SHP77 treated with DMSO at 0.1 percent for 48 hours (cell line): ENCODE data around the gene ZNF790.
"Not testable (repeated sequence)": the region's sequence is repeated elsewhere in the genome, so short reads cannot be mapped to it uniquely, and the experiment has no call there.

Source experiments
- DNase-seq: peaks from one replicate; lab custom pipeline; 2025; lab: John Stamatoyannopoulos, UW

ZNF790 gene

DNA sequence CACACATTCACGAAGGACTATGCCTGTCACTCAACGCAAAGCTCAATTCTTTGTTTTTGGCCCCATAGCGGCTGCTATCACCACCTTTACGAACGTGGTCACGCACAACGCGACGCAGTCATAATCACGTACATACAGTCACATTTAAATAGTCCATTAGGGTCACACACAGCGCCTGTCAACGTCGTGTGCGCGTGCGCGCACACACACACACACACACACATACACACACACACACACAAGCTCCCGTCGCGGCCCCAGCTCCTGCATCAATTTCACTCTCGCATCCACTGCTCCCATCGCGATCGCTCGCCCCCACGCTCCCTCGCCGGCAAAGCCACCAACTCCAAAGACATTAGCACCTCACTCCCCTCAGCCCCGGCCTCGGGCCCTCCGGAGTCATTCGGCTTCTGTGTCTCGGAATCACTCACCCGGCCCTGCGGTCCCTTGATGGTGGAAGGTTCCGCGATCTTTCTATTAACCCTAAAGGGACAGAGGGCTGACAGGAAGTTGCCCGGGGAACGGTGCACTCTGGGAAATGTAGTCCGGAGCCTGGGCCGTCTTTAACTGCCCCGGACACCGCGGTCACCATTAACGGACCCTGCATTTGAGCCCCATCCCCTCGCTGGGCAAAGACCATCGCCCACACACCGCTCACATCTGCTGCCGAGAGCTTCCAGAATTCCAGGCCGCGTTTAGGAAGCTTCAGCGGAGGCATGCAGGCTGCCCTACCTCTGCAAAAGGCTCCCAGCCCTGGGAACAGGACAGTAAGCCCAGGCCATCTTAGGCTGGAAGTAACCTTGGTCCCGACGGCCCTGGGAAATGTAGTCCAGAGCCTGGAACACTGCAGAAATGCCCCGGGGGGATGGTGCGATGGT lies at the start of gene ZNF790:
ZNF790 (minus strand) TSS at position 482 of the 878 bp plus-strand sequence. CDS start 12,768 bp downstream, outside the sequence.
- peak; percentile 83 for DNase-seq

DNA sequence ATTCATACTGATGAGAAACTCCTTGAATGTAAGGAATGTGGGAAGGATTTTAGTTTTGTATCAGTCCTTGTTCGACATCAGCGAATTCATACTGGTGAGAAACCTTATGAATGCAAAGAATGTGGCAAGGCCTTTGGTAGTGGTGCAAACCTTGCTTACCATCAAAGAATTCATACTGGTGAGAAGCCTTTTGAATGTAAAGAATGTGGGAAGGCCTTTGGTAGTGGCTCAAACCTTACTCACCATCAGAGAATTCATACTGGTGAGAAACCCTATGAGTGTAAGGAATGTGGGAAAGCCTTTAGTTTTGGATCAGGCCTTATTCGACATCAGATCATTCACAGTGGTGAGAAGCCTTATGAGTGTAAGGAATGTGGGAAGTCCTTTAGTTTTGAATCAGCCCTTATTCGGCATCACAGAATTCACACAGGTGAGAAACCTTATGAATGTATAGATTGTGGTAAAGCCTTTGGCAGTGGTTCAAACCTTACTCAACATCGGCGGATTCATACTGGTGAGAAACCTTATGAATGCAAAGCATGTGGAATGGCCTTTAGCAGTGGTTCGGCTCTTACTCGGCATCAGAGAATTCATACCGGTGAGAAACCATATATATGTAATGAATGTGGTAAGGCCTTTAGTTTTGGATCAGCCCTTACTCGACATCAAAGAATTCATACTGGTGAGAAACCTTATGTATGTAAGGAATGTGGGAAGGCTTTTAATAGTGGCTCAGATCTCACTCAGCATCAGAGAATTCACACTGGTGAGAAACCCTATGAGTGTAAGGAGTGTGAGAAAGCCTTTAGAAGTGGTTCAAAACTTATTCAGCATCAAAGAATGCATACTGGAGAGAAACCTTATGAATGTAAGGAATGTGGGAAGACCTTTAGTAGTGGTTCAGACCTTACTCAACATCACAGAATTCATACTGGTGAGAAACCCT lies 39.1 kb upstream of the ZNF790 start:
- DNase-seq: no peak

DNA sequence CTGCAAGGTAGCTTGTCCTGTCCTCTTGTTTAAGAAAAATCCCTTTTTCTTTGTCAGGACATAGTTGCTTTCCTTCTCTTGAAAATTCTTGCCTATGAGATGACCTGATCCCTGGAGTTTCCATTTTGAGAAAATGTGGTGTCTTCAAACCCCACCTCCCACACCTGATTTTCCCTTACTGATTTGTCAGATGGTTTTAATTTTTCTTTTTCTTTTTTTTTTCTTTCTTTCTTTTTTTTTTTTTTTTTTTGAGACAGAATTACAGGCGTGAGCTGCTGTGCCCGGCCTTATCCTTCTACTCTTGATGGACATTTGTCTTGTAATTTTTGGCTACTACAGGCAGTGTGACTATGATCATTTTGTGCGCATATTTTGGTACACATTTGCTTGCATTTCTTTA lies 13.7 kb upstream of the ZNF790 start:
- no peak for DNase-seq

DNA sequence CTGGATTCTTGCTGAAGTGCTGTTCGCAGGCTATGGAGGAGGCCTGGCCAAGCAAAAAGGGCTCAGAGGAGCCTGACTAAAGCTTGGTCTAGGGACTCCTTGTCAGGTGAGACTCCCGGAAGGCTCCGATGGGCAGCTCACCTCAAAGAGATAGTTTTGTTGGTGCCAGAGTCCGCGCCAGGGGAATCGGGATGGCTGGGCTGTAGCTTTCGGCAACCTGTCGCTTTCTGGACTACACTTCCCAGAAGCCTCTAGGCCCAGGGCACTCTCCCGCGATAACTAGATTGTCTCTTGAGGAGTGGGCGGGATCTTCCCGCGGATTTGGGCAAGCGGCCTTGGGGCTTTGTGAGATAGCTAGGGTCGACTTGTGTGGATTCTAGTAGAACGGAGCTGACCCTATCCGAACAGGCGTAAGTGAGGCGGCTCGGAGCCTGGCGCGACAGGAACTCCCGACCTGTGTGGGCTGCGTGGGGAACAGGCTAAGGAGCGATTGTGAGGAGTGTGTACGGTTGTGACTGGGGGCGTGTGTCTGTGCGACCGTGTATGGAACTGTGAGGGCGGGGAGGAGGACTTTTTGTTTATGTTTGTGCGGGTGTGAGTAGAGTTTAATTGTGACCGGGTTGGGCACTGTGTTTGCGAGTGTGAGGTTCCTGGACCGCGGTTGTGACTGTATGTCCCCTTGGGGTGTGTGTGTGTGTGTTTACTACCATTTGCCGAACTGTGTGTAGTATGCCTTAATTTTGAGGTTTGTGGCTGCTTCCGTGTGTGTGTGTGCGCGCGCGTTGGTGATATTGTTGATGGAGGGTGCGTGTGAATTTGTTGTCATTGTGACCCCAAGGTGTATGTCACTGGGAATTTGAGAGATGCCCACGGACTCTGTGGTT lies 12.6 kb upstream of the ZNF790 start, which contains the start of gene ZNF345:
ZNF345 (plus strand) TSS at position 318 of the 884 bp plus-strand sequence. CDS start 25,955 bp downstream, outside the sequence.
- peak; percentile 59 for DNase-seq

DNA sequence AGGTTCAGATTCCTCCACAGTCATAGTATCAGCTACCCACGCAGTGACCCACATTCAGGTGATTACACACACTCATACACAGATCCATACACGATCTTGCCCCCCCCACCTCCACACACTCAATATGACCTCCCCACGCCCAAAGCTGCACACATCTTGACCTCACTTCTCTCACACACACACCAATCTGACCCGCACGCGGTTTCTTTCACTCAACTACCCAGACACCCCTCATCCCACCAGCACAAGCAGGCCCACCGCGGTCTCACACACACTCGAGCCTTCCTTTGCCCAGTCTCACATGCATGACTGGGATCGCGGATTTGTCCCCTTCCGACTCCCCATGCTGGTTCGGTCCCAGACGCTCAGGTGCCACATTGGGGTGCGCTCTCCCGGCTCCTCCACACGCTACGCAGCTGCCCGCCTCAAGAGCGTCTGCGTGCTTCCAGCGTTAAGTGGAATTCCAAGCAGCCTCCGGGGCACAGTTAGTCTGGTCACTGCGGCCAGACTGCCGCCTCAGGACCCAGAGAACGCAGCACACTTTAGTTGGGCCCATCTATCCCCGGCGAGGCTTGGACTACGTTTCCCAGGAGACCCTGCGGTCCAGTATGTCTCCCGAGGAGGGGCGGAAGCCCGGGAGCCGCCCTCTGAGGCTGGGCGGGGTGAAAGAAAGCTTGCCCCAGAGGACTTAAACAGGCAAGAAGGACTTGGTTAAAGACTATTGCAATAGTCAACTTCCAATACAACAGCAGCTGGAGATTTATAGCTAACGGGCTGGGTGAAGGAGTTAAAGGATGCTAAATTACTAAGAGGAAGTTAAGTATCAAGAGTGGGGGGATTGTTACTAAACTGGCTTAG lies 11.7 kb upstream of the ZNF790 start:
- DNase-seq: peak; percentile 78

DNA sequence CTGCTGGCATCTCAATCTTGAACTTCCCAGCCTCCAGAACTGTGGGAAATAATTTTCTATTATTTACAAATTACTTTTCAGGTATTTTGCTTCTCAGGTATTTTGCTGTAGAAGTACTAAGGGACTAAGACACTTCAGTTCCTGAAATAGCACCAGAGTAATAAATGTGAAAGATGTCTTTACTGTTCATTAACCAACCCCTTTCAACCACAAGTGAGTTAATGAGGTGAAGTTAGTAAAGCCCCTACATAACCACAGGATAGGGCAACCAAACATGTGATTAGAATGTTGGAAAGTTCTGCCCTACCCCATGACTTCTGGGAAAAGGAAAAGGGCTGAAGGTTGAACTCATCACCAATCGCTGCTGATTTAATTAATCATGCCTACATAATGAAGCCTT lies 9.8 kb upstream of the ZNF790 start:
- no peak for DNase-seq

DNA sequence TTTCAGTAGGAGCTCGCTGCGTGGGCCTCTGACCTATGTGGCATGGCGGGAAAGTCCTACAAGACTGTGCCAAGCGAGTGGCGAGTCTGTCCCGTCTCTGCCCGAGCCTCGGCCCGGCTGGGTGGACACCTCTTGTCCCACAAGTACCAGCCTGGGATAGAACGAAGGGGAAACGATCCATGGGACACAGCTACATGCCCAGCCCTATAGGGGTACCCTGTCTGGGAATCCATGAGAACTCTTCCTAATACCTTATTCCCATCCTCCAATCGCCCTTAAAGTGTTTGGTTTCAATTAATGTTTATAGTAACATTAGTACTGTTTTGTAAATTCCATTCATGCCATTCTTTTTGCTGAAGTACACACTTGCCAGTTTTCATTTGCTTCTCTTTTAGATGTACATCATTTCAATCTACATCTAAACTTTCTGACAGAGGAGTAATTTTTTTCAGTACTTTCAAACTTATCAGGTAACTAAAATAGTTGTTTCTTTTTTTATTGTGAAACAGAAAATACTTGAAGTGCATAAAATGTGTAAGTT lies 667 bp upstream of the ZNF790 start:
- DNase-seq: no peak

DNA sequence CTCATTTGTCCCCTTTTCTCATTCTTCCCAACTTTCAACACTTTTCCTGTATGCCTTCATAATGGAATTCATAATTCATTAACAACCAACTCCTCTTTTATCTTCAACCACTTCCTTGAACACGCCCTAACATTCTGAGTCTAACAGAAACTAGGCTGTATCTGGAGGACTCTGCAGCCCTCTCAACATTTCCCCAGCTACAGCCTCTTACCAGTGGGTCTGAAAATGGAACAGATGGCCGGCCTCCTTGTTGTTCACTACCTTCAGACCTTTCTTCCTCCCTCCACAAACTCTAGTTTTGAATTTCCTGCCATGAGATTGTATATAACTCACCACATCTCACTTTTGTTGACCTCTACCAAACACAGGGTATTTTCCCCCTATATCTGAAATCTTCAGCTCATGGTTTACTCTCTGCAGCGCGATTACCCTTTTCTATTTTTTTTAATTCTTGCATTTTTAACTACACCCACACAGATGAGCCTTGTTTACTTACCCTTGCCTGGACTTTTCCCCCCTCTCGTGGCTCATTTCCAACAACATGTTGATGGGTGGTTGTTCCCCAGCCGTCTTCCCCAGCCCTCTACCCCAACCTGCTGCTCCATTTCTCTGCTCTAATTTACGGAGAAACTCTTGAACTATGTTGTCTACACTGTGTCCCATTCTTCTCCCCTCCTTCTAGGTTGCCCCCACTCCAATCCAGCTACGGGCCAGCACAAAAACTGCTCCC lies 846 bp downstream of the ZNF790 start:
- DNase-seq: no peak

DNA sequence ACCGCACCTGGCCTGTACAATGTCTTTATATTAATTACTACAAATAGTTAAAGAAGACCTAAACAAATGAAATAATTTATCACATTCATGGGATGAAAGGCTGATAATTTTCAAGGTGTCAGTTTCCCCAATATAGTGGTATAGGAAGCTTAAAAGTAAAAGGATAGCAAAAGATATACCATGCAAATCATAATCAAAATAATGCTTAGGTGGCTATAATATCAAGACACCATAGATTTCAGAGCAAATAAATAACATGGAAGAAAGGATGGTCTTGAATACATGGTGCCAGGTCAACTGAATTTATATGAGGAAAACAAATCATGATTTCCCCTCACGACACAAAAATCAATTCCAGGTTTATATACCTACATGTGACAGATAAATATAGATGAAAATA lies 4.8 kb downstream of the ZNF790 start:
- DNase-seq: no peak

DNA sequence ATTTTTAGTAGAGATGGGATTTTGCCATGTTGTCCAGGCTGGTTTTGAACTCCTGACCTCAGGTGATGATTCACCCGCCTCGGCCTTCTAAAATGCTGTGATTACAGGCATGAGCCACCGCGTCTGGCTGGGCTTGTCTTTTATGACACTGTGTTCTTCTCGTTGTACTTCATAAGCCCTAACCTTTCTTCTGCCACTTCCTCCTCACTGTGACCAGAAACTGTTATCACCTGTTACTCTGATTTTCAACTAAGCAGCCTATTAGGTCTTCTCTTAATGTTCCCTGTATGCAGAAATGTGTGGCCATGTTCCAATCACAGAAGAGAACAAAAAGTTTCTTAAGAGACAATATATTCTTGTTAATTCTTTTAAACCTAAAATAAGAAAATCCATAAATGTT lies 16.4 kb downstream of the ZNF790 start:
- DNase-seq: no peak

DNA sequence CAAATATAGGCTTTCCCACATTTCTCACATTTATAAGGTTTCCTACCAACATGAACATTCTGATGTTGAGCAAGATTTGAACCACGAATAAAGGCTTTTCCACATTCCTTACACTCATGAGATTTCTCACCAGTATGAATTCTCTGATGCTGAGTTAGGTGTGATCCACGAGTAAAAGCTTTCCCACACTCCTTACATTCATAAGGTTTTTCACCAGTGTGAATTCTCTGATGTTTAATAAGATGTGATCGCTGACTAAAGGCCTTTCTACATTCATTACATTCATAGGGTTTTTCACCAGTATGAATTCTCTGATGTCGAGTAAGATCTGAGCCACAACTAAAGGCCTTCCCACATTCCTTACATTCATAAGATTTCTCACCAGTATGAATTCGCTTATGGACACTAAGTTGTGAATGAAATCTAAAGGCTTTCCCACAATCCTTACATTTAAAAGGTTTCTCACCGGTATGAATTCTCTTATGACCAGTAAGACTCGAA lies 19.0 kb downstream of the ZNF790 start:
- DNase-seq: no peak

DNA sequence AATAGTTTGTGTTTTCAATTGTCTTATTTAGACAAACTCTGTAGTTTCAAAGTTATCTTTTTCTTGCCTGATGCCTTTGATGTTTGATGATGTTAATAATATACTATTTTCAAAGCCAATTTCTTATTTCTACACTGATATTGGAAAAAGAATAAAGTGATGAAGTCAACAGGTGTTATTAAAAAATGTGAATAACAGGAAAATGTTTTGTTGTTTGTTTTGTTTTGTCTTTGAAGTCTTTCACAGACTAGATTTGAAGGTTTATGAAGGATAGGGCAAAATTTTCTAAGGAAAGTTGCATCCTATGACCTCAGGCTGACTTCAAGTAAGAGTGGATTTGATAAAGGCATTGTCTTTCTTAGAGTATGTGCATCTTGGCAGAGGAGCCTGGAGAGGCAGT lies 31.2 kb downstream of the ZNF790 start:
- no peak for DNase-seq

DNA sequence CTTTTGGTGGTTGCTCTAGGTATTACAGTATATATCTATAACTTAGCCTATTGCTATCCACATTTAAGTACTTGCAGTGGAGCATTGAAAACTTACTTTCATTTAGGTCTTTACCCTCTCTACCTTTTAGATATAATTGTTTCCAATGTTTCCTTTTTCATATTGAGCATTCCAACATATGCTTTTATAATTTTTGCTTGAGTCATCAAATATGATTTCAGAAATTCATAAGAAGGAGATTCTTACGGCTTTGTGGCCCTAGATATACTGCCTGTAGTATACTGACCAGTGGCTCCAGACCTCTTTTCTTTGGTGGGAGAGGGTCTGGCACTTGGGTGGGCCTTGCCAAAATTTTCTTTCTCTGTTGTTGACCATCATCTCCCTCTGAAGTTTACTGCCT lies 32.8 kb downstream of the ZNF790 start:
- no peak for DNase-seq

DNA sequence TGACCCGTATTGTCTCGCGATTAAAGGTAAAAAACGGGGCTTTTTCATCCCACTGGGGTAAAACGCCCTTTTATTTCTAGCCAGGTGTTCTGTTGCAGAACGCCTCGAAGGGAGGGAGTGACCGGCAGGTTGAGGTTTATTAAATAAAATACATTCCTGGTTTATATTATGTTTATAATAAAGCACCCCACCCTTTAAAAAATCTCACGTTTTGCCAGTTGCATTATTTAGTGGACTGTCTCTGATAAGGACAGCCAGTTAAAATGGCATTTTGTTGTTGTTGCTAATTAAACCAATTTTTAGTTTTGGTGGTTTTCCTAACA lies 40.4 kb downstream of the ZNF790 start:
- no peak for DNase-seq

DNA sequence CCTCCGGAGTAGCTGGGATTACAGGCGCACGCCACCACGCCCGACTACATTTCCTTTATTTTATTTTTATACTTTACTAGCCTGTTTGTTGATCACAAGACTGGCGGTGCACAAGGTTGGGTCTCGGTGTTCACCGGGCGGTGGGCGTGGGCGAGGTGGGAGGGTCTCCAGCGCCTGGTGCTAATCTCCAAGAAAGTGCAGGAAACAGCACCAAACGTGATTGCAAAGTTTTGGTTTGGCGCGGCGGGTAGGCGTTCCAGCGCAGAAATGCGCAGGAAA lies 41.5 kb downstream of the ZNF790 start:
- no peak for DNase-seq

DNA sequence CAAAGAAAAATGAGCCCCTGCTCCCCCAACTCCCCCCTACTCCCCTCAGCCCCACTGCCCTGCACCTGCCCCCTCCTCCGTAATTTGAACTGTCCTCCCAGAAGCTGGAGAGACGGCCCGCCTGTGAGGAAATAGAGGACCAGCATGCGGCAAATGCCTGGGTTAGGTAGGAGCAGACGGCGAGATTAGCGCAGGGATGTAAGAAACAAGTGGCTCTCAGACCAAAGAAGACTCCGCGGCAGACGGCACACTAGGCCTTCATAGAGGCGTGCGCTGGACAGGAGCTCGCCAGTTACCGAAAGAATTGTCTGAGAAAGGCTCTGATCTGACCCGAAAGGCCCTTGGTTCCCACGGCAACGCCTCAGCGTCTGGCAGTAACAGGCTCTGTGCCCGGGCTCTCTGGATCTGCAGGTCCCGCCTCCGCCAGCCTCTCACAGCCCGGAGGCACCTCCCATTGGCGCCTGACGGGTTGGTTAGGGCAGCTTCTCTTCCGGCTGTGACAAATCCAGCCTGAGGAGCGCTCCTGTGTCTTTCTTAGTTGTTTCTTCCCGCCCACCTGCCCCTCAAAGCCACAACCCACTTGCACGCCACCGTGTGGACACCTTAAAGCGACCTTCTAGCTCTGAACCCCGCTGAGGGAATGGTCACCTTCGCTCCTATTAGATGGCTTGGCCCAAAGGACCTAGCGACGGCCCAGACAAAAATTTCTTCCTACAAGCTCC lies 46.6 kb downstream of the ZNF790 start:
- not testable (repeated sequence) for DNase-seq

DNA sequence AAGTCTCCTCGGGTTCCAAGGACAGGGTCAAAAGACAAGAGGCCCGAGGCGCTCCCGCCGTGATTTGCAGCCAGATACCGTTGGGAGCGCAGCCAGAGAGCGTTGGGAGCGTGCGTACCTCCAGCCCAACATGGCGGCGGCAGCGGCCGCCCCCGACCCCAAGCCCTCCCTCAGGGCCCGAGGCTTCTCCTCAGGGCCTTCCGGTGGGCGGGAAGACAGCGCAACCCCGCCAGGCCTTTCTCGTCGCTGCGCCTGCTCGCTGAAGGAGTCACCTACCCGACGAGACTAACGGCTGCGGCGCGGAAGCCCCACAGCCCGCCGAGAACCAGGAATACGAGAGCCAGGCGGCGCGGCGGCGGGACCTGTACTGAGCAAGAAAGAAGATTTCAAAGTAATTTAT lies 62.4 kb downstream of the ZNF790 start:
- no peak for DNase-seq

DNA sequence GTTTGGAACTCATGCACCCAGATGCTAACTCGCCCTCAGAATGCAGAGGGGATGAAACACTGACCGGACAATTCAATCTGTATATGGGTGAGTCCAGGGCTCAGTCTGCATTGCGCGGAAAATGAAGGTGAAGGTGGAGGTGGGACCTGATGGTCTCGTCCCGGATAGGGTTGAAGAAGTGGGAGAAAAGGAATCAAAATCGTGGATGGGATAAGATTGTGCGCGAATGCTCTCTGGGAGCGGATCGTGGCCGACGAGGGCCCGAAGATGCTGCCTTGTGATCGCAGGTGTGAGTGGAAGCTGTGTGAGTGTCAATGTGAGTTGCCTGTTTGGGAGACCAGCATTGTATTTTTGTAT lies 65.0 kb downstream of the ZNF790 start:
- no peak for DNase-seq
